Peyer's patch (tissue), 4 donors: ENCODE data around the gene TAS1R2.

Experiments
- CTCF ChIP-seq, 6 experiments: fragments of 450-650 bp in 4 of 6; fragments of 200-600 bp in 2 of 6; sonication (generic) in 1 of 6; IDR thresholded peaks; one replicate each; pipeline ENCODE4 v1.5.1; 2017 to 2019; ENCODE audit warnings: antibody characterized with exemption in 6 of 6, mild to moderate bottlenecking in 3 of 6, moderate library complexity in 1 of 6
- POLR2A ChIP-seq, 2 donors: fragments of 450-650 bp; IDR thresholded peaks; one replicate each; pipeline ENCODE4 v1.5.1; 2017; ENCODE audit warnings: antibody characterized with exemption in 2 of 2, mild to moderate bottlenecking in 2 of 2, moderate library complexity in 2 of 2

DNA sequence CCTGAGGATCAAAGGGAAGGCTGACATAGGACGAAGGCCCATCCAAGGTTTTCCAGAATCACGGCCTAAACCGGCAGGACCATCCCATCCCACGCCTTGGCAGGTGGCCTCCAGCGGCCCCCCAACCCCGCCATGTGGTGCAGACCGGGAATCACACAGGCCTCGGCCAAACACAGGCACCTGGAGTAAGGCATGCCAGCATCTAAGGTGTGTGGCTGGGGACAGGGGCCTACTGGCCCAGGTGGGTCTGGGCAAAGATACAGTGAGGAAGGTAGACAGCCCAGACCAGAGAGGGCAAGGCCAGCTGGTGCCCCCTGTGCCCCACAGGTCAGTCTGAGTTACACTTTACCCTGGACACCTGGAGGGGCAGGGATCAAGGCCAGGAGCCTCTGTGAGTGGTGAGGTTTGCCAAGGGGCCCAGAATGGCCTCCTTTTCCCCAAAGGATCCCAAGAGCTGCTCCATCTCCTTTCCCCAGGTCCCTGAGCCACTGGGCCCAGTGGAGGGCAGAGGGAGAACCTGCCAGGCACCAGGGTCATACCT, 12.7 kb upstream of the TAS1R2 start:
- TF ChIP-seq CTCF (IDR thresholded peaks at IDR 0.05) (no peak), POLR2A (IDR thresholded peaks at IDR 0.05) (no peak)
